HG02623 (cell line): ENCODE data around the gene STAMBPL1.
"Not testable (repeated sequence)": the region's sequence is repeated elsewhere in the genome, so short reads cannot be mapped to it uniquely, and the experiment has no call there.

ENCODE experiments used
- ATAC-seq: cut with Tn5 transposase; IDR thresholded peaks from one replicate; pipeline ENCODE4 v1.9.1; 2021; ENCODE audit warnings: moderate library complexity; ENCODE audit not compliant: unreplicated experiment

The STAMBPL1 gene

DNA sequence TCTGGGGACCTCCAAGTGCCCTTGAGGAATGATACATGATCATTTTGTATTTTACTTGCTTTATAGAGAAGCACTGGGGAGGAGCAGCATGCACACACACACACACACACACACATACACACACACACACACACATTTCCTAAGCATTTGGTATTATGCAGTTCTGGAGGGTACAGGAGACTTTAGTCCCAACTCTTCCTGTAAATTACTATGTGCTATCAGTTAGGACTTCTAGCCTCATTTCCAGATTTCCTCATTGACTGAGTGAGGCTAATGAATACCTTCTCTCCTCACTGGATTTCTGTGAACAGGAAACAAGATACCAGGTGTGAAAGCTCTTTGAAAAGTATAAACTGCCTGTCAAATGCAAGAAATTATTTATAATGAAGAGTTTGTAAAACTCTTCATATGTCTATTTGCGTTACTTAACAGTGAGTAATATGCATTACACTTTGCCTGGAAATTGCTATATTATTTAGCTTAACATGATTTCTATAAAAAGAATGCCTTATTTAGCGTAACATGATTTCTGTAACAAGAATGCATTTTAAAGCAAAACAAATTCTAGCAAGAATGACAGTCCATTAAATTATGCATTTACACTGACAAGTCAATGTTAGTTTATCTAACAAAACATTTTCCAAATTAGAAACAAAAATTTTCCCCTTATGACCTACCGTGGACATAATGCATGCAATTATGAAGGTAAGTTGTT lies 38.3 kb downstream of the STAMBPL1 start:
- ATAC-seq: no peak

DNA sequence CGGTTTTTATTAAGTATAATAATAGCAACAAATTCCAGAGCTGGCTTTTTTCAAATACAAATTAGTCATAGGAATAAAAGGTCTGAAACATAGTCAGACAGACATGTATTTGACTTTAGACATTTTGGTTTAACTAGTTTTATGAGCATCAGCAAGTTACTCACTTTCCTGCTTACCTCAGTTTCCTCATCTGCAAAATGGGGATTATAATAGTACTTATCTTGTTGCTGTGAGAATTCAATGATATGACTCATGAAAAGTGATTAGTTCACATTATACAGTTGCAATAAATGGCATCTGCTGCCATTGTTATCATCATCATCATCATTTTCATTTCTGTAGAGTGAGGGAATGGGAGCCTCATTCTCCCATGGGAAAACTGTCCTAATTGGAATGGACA lies 39.0 kb downstream of the STAMBPL1 start:
- no peak for ATAC-seq

- ATAC-seq: no peak
These were observed 40.2 kb downstream of the STAMBPL1 start for GRCh38 chr10:88920198-88920597.

DNA sequence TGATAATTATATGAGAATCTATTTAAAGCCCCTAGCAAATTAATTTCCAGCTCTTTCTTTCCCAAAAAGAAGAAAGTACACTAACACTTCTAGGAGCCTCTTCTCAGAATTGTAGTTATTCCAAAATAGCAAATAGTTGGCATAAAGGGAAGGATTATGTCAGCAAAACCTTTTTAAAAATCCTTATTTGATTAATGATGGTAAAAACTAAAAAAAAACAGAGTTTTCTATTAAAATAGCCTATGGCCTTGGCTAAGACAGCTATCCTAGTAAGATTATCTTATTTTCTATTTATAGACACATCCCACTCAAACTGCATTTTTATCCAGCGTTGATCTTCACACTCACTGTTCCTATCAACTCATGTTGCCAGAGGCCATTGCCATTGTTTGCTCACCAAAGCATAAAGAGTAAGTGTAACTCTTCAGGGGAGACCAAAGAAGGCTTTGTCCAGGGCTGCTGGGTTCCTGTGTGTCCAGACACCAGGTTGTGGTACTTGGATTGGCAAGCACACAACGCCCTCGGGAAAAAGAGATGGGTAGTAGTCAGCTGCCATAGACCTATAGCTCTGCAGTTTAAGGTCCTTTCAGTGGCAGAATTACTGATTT lies 41.0 kb downstream of the STAMBPL1 start:
- ATAC-seq: no peak

- no peak for ATAC-seq
These were observed 42.0 kb downstream of the STAMBPL1 start for GRCh38 chr10:88922041-88922440.

- no peak for ATAC-seq
These were observed 43.5 kb downstream of the STAMBPL1 start for GRCh38 chr10:88923520-88923919.

DNA sequence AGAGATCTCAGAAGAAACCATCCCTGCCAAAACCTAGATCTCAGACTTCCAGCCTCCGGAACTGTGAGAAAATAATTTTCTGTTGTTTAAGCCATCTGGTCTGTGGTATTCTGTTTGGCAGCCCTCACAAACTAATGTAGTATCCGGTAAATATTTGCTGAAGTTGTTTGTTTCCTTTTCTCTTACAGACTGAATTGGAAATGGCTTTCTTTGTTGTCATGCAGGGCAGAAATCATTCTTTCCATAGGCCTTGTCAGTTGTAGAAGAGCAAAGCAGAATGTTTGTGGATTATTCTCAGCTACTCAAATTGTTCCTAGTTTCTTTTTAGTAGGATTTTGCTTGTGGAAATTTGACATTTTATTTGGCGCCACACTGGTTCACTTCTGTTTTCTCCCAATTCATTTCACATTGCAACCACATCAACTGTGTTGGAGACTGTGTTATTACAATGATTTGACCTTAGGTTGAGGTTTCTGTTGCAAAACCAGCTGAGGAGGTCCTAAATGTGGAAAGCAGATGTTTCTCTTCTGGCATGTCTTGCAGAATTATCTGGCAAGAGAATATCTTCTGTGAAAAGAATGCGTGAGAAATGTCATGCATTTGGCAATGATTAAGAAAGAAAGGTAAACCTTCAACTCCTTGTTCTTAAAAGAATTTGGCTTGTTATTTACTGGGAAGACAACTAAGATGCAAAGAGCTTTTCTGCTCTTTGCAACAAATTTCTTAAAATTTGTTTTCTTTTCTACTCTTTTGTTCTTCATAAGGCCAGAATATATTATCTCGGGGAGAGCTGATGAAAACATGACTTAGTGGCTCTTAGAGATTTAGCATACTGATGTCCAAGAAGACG lies 46.7 kb downstream of the STAMBPL1 start:
- ATAC-seq: no peak

GRCh38 chr10:88927416-88927690 lies 47.3 kb downstream of the STAMBPL1 start:
- ATAC-seq: no peak

DNA sequence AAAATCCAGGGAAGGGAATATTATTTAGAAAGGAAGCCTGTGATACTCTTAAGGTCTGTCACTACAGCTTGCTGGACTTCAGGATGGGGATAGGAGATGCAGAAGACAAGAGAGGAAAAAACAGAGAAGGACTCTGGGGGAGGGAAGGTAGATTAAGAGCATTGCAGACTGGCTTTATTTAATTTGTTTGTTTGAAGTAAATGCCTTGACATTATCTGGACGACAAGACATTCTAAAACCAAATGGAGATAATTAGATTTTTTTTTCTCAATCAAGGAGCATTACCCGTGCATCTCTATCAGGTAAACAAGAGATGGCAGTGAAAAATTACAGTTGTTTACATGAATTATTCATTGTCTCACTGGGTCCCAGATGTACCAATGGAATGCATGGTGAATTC lies 48.2 kb downstream of the STAMBPL1 start:
- no peak for ATAC-seq

GRCh38 chr10:88931548-88931947 lies 51.5 kb downstream of the STAMBPL1 start:
- ATAC-seq: no peak

GRCh38 chr10:88932029-88932428 lies 52.0 kb downstream of the STAMBPL1 start:
- not testable (repeated sequence) for ATAC-seq

DNA sequence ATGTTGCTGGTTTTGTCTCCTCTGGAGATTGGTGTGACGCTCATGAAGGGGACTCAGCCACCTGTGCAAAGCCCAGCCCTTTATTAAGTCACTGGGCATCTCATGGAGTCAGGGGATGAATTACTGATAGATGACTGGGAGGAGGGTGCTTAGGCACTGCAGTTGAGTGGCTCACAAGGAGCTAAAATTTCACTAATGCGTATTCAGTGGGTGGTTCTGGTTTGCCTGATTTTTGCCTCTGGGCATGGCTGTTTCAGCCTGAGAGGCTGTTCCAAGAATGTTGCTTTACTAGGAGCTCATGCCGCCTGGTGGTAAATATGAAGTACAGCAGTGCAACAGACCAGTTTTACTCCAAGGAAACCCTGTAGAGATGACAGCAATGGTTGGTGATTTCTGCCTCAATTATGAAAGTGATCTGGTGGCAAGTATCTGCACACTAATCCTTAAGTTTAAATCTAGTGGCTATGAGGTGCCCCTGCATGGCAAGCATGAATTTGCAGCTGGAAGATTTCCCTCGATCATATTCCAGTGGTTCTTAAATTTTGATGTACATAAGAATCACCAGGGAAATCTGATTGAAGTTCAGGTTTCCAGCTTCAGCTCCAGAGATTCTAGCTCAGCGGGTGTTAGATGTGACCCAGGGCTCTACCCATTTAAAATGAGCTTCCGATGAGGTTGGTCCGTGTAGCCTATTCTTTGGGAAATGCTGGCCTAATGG lies 52.7 kb downstream of the STAMBPL1 start:
- ATAC-seq: peak; percentile 76

DNA sequence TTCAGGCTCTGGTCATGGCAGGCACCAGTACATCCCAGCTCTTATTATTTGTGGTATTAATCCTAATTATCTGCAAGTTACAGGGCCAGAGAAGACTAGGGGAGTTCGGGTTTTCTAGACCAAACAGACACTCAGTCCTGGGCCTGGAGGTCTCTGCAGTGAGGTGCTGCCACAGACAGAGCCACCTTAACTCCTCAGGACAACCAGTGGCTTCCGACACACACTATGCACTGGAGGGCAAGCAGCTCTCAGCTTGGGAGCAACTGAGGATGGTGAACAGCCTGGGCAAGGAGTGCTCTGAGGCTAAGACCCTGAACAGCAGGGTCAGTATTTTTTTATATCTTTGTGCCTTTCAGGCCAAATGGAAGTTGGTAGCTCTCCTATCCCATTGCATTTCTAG lies 53.5 kb downstream of the STAMBPL1 start:
- no peak for ATAC-seq

- ATAC-seq: no peak
These were observed 55.0 kb downstream of the STAMBPL1 start for GRCh38 chr10:88934900-88935672.

DNA sequence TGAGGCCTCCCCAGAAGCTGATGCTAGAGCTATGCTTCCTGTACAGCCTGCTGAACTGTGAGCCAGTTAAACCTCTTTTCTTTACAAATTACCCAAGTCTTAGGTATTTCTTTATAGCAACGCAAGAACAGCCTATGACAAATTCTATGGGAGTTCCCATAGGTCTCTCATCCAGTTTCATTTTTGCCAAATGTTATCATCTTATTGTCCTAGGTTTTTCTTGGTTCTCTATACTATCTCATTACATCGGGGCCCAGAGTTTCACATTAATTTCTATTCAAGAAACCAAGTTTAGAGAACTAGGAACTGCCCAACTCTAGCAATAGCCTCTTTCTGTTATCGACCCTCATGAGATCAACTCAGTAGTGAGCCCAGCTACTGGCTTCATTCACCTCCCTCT lies 56.6 kb downstream of the STAMBPL1 start:
- no peak for ATAC-seq

GRCh38 chr10:88938039-88938438 lies 58.0 kb downstream of the STAMBPL1 start:
- no peak for ATAC-seq

DNA sequence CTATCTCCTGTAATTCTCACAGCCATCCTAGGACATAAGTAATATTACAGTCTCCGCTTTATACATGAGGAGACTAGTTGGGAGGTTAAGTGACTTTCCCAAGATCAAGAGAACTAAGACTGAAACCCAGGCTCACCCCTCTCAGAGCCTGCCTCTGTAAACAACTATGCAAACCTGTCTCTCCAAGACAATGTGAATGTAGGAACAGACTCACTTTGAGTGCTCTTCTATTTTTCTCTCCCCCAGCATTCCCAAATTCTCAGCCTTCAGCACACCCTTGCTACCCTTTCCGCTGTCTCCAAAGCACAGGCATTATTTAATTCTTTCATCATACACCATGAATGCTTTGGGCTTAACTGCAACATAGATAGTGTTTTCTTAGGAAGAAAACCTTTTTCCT lies 58.9 kb downstream of the STAMBPL1 start:
- no peak for ATAC-seq

DNA sequence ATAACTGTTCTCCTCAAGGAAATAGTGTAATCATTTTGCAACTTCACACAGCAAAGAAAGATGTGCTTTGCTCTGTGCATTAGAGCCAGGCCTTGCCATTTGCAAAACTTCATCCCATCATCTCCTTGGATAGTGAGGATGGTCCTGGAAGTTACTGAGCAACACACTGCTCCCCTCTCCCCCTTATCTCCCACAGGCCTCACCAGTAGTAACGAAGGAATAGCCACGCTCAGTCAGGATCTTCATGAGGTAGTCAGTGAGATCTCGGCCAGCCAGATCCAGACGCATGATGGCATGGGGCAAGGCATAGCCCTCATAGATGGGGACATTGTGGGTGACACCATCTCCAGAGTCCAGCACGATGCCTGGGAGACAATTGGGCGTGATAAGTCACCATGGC lies 61.0 kb downstream of the STAMBPL1 start:
- ATAC-seq: no peak

DNA sequence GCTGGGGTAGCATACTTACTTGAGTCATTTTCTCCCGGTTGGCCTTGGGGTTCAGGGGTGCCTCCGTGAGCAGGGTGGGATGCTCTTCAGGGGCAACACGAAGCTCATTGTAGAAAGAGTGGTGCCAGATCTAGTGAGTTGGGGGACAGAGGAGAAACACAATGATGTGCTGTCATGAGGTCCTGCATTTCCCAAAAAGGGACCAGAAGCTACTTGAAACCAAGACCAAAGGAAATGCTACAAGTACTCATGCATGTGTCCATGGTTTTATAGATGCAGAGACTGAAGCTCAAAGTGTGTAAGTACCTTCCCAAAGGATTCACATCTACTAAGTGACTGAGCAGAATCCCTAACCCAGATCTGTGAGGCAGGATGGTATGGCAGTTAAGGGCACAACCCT lies 63.7 kb downstream of the STAMBPL1 start:
- ATAC-seq: no peak

DNA sequence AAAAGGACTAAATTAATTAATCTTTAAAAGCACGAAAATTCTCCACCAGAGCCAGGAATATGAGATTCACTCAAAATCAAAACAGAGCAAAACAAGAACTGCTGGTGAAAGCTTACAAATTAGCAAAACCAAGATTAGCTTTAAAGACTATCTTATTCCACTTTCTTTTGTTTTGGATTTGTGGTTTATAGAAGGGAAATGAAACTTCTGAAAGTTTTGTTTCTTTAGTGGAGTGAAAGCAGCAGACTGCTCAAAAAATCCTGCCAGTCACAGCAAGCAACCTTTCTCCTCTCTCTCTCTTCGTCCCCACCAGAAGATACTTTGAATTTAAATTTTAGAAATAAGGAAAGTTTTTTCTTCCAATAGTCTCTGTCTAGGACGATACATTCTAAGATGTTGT lies 64.8 kb downstream of the STAMBPL1 start:
- ATAC-seq: peak; percentile 57

DNA sequence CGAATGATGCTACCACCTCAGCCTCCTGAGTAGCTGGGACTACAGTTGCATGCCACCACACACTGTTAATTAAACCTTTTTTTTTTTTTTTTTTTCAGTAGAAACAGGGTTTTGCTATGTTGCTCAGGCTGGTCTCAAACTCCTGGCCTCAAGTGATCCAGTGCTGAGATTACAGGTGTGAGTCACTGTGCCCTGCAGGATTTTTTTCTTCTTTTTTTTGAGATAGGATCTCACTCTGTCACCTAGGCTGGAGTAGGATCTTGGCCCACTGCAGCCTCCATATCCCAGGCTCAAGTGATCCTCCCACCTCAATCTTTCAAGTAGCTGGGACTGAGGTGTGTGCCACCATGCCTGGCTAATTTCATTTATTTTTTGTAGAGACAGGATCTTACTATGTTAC lies 66.2 kb downstream of the STAMBPL1 start:
- no peak for ATAC-seq
